Left lung (tissue), 10 donors: ENCODE data around the gene FNBP1L. TPM values are rescaled to one million over a fixed set of nuclear protein-coding genes. Genes with fewer than 3 reads are reported as not detected.
A peak's percentile ranks its signal among the peaks of the same experiment; 100 is the strongest.
"Not testable (repeated sequence)": the region's sequence is repeated elsewhere in the genome, so short reads cannot be mapped to it uniquely, and the experiment has no call there.

ENCODE experiments used
- ATAC-seq: fragments of 200-7000 bp; cut with Tn5 transposase; one replicate; pipeline ENCODE4 v1.9.1; 2020; ENCODE audit warnings: moderate library complexity
- DNase-seq, 4 donors: peaks; one replicate each; pipeline ENCODE4 v3.0.0-alpha.2; 2013 to 2020
- H3K27ac ChIP-seq, 2 donors: fragments of 200-600 bp; sonication (generic) in 1 of 2; one replicate each; pipeline versions ENCODE4 v1.5.0 to v1.8.0; 2020 to 2021
- H3K27me3 ChIP-seq, 2 donors: fragments of 200-600 bp; sonication (generic) in 1 of 2; one replicate each; pipeline versions ENCODE4 v1.5.0 to v1.8.0; 2020 to 2021
- H3K36me3 ChIP-seq, 2 donors: fragments of 200-600 bp; sonication (generic) in 1 of 2; one replicate each; pipeline versions ENCODE4 v1.5.0 to v1.8.0; 2020 to 2021
- H3K4me1 ChIP-seq, 2 donors: fragments of 200-600 bp; one replicate each; pipeline ENCODE4 v1.8.0; 2021
- H3K4me3 ChIP-seq, 2 donors: fragments of 200-600 bp; sonication (generic) in 1 of 2; one replicate each; pipeline versions ENCODE4 v1.5.0 to v1.8.0; 2020 to 2021; ENCODE audit warnings: mild to moderate bottlenecking in 1 of 2
- H3K9me3 ChIP-seq, 2 donors: fragments of 200-600 bp; sonication (generic) in 1 of 2; one replicate each; pipeline versions ENCODE4 v1.5.0 to v1.8.0; 2020 to 2021
- intact Hi-C, 2 donors: fragments of 100-400 bp; cut with DNase I; formaldehyde crosslinking; loops; one replicate each; pipeline versions ENCODE4 v1.11.2 to v1.14.2; 2022
- polyA plus RNA-seq, 6 donors: library from polyadenylated mRNA; unstranded; fragments of 120-200 nt; gene quantifications; one replicate each; pipeline ENCODE4 v1.2.1, GENCODE V29; 2013; ENCODE audit not compliant: insufficient read length in 6 of 6
- total RNA-seq, 2 donors: library from RNA; stranded (reverse); fragmentation: NEBNext Ultra II Directional; extraction: Animal tissue kit (Norgen Biotek cat#: 25700); gene quantifications; one replicate each; pipeline ENCODE4 v1.2.1, GENCODE V29; 2021
- TF ChIP-seq, protein P1 (sequence below), 2 donors: fragments of 200-600 bp; sonication (generic) in 1 of 2; IDR thresholded peaks; one replicate each; pipeline versions ENCODE4 v1.5.0 to v1.8.0; 2021; ENCODE audit warnings: antibody characterized with exemption in 2 of 2
- donor health status: DM: no; HTN: yes; CAD: no.
- donor health status: DM: no; HTN: no; CAD: no.

The FNBP1L gene
- total and polyA plus RNA-seq, 8 donors: 26.9 to 126 (median 112) TPM

DNA sequence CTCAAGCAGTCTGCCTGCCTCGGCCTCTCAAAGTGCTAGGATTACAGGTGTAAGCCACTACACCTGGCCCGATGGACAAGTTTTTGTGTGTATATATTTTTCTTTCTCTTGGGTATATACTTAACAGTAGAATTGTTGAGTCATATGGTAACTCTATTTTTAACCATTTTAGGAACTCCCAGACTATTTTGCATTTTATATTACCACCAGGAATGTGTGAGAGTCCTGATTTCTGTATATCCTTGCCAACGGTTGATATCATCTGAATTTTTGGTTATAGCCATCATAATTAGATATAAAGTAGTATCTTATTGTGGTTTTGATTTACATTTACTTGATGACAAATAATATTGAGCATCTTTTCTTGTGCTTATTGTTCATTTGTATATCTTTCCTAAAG, 20.7 kb downstream of the FNBP1L start:
- ATAC-seq: no peak
- no peak for DNase-seq
- intact Hi-C loops: no loop called here
- no peak overlapping the region for H3K4me3 ChIP-seq
- no peak overlapping the region for H3K27ac ChIP-seq
- no peaks in the 10 kb centered on the region for H3K36me3 ChIP-seq
- no peaks in the 10 kb centered on the region for H3K27me3 ChIP-seq
- TF ChIP-seq, protein P1, sequence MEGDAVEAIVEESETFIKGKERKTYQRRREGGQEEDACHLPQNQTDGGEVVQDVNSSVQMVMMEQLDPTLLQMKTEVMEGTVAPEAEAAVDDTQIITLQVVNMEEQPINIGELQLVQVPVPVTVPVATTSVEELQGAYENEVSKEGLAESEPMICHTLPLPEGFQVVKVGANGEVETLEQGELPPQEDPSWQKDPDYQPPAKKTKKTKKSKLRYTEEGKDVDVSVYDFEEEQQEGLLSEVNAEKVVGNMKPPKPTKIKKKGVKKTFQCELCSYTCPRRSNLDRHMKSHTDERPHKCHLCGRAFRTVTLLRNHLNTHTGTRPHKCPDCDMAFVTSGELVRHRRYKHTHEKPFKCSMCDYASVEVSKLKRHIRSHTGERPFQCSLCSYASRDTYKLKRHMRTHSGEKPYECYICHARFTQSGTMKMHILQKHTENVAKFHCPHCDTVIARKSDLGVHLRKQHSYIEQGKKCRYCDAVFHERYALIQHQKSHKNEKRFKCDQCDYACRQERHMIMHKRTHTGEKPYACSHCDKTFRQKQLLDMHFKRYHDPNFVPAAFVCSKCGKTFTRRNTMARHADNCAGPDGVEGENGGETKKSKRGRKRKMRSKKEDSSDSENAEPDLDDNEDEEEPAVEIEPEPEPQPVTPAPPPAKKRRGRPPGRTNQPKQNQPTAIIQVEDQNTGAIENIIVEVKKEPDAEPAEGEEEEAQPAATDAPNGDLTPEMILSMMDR (IDR thresholded peaks at IDR 0.05): no peak
- peaks cover 0 to 1% of the 10 kb centered on the region in 2 donors for H3K9me3 ChIP-seq
- H3K4me1 ChIP-seq: peaks cover 7 to 11% of the 10 kb centered on the region in 2 donors

DNA sequence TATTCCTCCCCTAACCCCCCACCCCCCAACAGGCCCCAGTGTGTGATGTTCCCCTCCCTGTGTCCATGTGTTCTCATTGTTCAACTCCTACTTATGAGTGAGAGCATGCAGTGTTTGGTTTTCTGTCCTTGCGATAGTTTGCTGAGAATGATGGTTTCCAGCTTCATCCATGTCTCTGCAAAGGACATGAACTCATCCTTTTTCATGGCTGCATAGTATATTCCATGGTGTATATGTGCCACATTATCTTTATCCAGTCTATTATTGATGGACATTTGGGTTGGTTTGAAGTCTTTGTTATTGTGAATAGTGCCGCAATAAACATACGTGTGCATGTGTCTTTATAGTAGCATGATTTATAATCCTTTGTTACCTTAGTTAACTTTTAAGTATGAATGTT, 21.3 kb downstream of the FNBP1L start:
- H3K27me3 ChIP-seq, intact Hi-C loops, H3K4me3 ChIP-seq, DNase-seq, H3K9me3 ChIP-seq, H3K36me3 ChIP-seq, H3K27ac ChIP-seq, ATAC-seq: not testable (repeated sequence)
- H3K4me1 ChIP-seq: peaks cover 7 to 11% of the 10 kb centered on the region in 2 donors

DNA sequence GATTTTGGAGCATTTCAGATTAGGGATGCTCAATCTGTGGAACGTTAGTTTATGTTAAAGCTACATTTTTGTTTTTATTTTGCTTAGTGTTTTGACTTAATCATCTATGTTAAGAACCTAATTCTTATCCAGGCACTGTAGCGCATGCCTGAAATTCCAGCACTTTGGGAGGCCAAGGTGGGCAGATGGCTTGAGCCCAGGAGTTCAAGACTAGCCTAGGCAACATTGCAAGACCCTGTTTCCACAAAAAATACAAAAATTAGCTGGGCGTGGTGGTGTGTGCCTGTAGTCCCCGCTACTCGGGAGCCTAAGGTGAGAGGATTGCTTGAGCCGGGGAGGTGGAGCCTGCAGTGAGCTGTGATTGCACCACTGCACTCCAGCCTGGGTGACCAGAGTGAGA, 23.4 kb downstream of the FNBP1L start:
- Histone ChIP-seq H3K36me3 (no peaks in the 10 kb centered on the region), H3K9me3 (no peaks in the 10 kb centered on the region), H3K4me3 (no peak overlapping the region), H3K27me3 (no peaks in the 10 kb centered on the region), H3K27ac (no peak overlapping the region), H3K4me1 (peaks cover 11 to 12% of the 10 kb centered on the region in 2 donors)
- intact Hi-C loops: no loop called here
- DNase-seq (no peak), ATAC-seq (no peak)
- TF ChIP-seq, protein P1 (IDR thresholded peaks at IDR 0.05): no peak

DNA sequence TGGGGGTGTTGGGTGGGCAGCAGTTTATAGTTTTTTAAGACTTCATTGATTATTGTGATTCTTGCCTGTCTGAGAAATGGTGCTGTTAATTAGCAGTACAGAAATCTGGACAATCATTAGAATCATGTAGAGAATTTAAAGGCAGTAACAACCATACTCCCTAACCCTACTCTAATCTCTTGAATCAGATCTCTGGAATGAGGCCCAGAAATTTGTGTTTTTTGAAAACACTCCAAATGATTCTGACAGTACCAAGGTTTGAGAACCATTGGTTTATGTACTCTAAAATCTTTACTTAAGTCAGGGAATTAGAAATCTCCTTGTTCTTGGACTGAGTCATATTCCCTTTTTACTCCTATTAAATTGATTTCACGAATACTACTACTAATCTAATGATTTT, 24.0 kb downstream of the FNBP1L start:
- no peak overlapping the region for H3K27ac ChIP-seq
- no peak overlapping the region for H3K4me3 ChIP-seq
- H3K9me3 ChIP-seq: no peaks in the 10 kb centered on the region
- DNase-seq (peak in 1 of 4 donors; percentile 32), ATAC-seq (peak; percentile 84)
- intact Hi-C loops: no loop called here
- H3K27me3 ChIP-seq: no peaks in the 10 kb centered on the region
- TF ChIP-seq, protein P1 (IDR thresholded peaks at IDR 0.05): no peak
- H3K36me3 ChIP-seq: no peaks in the 10 kb centered on the region
- H3K4me1 ChIP-seq: peaks cover 11 to 12% of the 10 kb centered on the region in 2 donors

DNA sequence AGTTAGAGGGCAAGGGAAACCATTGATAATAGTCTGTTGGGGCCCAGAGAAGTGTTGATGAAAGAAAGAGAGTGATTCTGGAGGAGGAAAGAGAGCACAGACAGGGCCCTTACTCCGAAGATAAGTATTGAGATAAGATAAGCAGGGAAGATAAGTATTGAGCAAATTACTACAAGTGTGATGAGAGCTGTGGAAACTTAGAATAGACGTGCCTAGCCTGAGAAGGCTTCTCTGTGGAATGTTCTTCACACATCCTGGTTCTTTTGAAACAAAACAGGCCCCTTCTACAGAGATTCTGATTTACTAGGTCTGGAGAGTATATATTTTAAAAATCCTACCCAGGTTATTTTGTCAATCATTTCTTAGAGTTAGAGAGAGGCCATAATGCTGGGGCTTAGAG, 26.4 kb downstream of the FNBP1L start:
- intact Hi-C loops: no loop called here
- no peaks in the 10 kb centered on the region for H3K27me3 ChIP-seq
- no peak overlapping the region for H3K27ac ChIP-seq
- no peaks in the 10 kb centered on the region for H3K36me3 ChIP-seq
- peaks cover 0 to 9% of the 10 kb centered on the region in 2 donors for H3K9me3 ChIP-seq
- ATAC-seq (no peak), DNase-seq (no peak)
- H3K4me1 ChIP-seq: peaks cover 11 to 12% of the 10 kb centered on the region in 2 donors
- TF ChIP-seq, protein P1 (IDR thresholded peaks at IDR 0.05): no peak
- H3K4me3 ChIP-seq: no peak overlapping the region

DNA sequence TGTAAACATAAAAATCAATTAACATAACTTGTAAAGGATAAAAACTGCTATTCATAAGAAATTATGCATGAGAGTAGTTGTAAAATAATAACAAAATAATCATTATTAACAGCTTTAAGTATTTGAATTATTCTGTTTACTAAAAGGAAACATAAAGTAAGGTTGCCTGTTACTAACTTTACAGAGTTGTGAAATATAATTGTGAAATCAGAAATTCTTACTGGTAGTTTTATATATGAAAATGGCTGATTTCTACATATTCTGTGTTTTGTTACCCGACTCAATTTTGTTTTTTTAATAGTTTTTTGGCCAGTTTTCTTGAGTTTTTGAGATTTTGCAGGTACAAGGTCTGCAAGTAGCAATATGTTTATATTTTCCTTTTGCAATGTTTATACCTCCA, 27.8 kb downstream of the FNBP1L start:
- ATAC-seq: no peak

DNA sequence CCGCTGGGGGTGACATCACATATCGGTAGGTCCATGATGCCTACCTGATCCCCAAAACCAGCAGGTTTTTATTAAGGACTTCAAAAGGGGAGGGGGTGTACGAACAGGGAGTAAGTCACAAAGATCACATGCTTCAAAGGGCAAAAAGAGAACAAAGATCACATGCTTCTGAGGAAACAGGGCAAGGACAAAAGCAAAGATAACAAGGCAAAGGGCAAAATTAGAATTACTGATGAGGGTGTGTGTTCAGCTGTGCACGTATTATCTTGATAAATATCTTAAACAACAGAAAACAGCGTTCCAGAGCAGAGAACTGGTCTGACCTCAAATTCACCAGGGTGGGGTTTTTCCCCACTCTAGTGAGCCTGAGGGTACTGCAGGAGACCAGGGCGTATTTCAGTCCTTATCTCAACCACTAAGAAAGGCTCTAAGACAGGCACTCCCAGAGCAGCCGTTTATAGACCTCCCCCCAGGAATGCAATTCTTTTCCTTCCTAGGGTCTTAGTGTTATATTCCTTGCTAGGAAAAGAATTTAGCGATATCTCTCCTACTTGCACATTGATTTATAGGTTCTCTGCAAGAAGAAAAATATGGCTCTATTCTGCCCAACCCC, 31.3 kb downstream of the FNBP1L start:
- H3K36me3 ChIP-seq, H3K27me3 ChIP-seq, intact Hi-C loops, H3K4me3 ChIP-seq, DNase-seq, H3K27ac ChIP-seq, ATAC-seq, H3K4me1 ChIP-seq: not testable (repeated sequence)
- peaks cover 0 to 20% of the 10 kb centered on the region in 2 donors for H3K9me3 ChIP-seq

More for the DNA sequence above, 27.8 kb downstream of the FNBP1L start:
- peaks cover 0 to 20% of the 10 kb centered on the region in 2 donors for H3K9me3 ChIP-seq
- no peaks in the 10 kb centered on the region for H3K27me3 ChIP-seq
- DNase-seq: no peak
- H3K4me3 ChIP-seq: no peak overlapping the region
- no peaks in the 10 kb centered on the region for H3K36me3 ChIP-seq
- no peak overlapping the region for H3K27ac ChIP-seq
- H3K4me1 ChIP-seq: peaks cover 11 to 12% of the 10 kb centered on the region in 2 donors
- TF ChIP-seq, protein P1 (IDR thresholded peaks at IDR 0.05): no peak
- intact Hi-C loops: no loop called here

DNA sequence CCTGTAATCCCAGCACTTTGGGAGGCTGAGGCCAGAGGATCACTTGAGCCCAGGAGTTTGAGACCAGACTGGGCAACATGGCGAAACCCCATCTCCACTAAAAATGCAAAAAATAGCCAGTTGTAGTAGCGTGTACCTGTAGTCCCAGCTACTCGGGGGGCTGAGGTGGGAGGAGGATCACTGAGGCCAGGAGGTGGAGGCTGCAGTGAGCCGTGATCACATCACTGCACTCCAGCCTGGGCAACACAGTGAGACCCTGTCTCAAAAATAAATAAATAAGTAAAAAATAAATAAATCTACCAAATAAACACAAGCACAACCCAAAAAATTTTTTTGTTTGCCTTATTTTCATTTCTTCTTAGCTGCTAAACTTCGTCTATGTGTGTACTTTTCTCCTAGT, 34.0 kb downstream of the FNBP1L start:
- H3K4me3 ChIP-seq, DNase-seq, intact Hi-C loops, ATAC-seq, H3K4me1 ChIP-seq, H3K27ac ChIP-seq, H3K27me3 ChIP-seq, H3K36me3 ChIP-seq: not testable (repeated sequence)
- peaks cover 0 to 20% of the 10 kb centered on the region in 2 donors for H3K9me3 ChIP-seq
